Neutrophil (primary cell): Measurements from ENCODE around the gene RPL6.
"Not testable (repeated sequence)": the region's sequence is repeated elsewhere in the genome, so short reads cannot be mapped to it uniquely, and the experiment has no call there.

ENCODE experiments used
- H3K27ac ChIP-seq: fragments of 200-600 bp; sonication (generic); 2 replicates; pipeline ENCODE4 v1.5.1; 2016; ENCODE audit warnings: mild to moderate bottlenecking, moderate library complexity
- H3K27me3 ChIP-seq: fragments of 200-600 bp; sonication (generic); 2 replicates; pipeline ENCODE4 v1.6.0; 2016; ENCODE audit warnings: mild to moderate bottlenecking
- H3K36me3 ChIP-seq: fragments of 200-600 bp; sonication (generic); 2 replicates; pipeline ENCODE4 v1.5.1; 2017
- H3K4me1 ChIP-seq, 2 experiments: fragments of 200-600 bp in 1 of 2; sonication (generic) in 1 of 2; 1 replicate in 1 of 2; 2 replicates in 1 of 2; pipeline versions ENCODE4 v1.5.1 to v1.6.1; 2013 to 2016; ENCODE audit warnings: low read depth in 1 of 2, low read length in 1 of 2, mild to moderate bottlenecking in 1 of 2, moderate library complexity in 1 of 2; ENCODE audit not compliant: control insufficient read depth in 1 of 2, insufficient read depth in 1 of 2
- H3K4me3 ChIP-seq, 2 experiments: fragments of 200-600 bp in 1 of 2; sonication (generic) in 1 of 2; 1 replicate in 1 of 2; 2 replicates in 1 of 2; pipeline ENCODE4 v1.5.1; 2013 to 2016; ENCODE audit warnings: low read depth in 1 of 2, low read length in 1 of 2, mild to moderate bottlenecking in 1 of 2, moderate library complexity in 1 of 2
- H3K9me3 ChIP-seq: fragments of 200-600 bp; sonication (generic); 2 replicates; pipeline ENCODE4 v1.5.1; 2016
- TF ChIP-seq, protein P1 (sequence below): fragments of 200-600 bp; sonication (generic); IDR thresholded peaks from 2 replicates; pipeline ENCODE4 v1.5.1; 2016; ENCODE audit warnings: antibody characterized with exemption

Gene RPL6

DNA sequence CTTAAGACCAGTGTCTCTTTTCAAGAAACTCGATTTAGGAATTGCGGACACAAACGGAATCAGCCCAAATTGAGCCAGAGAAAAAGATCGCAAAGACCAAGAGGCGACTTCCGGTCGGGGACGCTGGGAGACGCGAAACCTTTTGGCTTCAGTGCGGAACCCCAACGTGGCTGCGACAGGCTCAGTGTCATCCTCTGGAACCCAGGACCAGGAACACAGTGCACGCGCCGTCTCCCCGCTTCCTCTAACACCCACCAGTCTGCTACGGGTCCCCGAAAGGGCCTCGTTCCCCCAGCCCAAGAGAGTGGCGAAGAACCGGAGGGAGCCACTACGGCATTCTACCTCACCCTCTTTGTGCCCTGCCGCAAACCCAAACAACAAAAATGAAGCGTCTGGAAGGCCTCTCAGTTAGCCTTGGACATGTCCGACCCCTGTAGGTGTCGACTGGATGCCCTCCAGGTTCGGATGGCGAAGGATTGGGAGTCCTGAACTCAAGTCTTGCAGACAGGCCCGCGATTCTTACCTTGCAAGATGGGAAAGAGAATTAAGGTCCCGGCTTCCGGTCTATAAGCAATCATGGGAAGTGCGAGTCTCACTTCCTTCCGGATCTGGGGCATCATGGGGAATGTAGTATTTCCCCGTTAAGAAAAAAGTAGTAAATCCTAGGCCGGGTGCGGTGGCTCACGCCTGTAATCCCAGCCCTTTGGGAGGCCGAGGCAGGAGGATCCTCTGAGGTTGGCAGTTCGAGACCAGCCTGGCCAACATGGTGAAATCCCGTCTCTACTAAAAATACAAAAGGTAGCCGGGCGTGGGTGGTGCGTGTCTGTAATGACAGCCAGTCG lies at the start of gene RPL6:
Gene RPL6, minus strand, starts transcription at position 542 of the 842 bp plus-strand sequence. CDS start 949 bp downstream, outside the sequence.
- no peaks in the 10 kb centered on the region for H3K9me3 ChIP-seq
- no peaks in the 10 kb centered on the region for H3K27me3 ChIP-seq
- peak within 1 kb of the TSS; percentile 81 for H3K27ac ChIP-seq
- H3K36me3 ChIP-seq: peaks cover 36% of the 10 kb centered on the region
- H3K4me1 ChIP-seq: peaks cover 8 to 12% of the 10 kb centered on the region in 2 experiments
- peak within 1 kb of the TSS; percentile 81 to 89 for H3K4me3 ChIP-seq
- TF ChIP-seq, protein P1, sequence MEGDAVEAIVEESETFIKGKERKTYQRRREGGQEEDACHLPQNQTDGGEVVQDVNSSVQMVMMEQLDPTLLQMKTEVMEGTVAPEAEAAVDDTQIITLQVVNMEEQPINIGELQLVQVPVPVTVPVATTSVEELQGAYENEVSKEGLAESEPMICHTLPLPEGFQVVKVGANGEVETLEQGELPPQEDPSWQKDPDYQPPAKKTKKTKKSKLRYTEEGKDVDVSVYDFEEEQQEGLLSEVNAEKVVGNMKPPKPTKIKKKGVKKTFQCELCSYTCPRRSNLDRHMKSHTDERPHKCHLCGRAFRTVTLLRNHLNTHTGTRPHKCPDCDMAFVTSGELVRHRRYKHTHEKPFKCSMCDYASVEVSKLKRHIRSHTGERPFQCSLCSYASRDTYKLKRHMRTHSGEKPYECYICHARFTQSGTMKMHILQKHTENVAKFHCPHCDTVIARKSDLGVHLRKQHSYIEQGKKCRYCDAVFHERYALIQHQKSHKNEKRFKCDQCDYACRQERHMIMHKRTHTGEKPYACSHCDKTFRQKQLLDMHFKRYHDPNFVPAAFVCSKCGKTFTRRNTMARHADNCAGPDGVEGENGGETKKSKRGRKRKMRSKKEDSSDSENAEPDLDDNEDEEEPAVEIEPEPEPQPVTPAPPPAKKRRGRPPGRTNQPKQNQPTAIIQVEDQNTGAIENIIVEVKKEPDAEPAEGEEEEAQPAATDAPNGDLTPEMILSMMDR: no peak

DNA sequence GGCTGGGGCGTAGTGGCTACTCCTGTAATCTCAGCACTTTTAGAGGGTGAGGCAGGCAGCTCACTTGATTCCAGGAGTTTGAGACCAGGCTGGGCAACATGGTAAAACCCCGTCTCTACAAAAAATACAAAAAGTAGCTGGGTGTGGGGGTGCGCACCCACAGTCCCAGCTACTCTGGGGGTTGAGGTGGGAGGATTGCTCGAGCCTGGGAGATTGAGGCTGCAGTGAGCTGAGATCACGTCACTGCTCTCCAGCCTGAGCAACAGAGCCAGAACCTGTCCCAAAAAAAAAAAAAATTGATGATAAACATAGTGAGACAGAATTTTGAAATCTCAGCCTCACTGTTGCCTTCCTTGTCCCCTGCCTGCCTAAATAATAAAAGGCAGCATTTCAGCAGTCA lies 49.3 kb upstream of the RPL6 start:
- Histone ChIP-seq H3K36me3 (peaks cover 71% of the 10 kb centered on the region), H3K9me3 (no peaks in the 10 kb centered on the region), H3K27ac (no peak overlapping the region), H3K4me1 (no peaks in the 10 kb centered on the region), H3K4me3 (no peak overlapping the region), H3K27me3 (no peaks in the 10 kb centered on the region)
- TF ChIP-seq, protein P1: no peak

DNA sequence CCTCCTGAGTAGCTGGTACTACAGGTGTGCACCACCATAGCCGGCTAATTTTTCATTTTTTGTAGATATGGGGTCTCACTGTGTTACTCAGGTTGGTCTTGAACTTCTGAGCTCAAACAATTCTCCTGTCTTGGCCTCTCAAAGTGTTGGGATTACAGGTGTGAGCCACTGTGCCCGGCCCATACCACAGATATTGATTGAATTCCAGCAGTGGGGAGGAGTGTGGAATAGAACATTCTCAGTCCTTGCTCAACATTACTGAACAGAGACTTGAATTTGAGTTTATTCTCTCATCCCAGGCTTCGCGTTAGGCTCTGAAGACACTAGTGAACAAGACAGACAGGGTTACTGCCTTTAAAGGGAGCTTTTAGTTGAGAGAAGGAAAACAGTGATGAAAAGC lies 48.9 kb upstream of the RPL6 start:
- Histone ChIP-seq H3K4me3 (no peak overlapping the region), H3K36me3 (peaks cover 75% of the 10 kb centered on the region), H3K4me1 (no peaks in the 10 kb centered on the region), H3K27me3 (no peaks in the 10 kb centered on the region), H3K9me3 (no peaks in the 10 kb centered on the region), H3K27ac (no peak overlapping the region)
- TF ChIP-seq, protein P1: no peak

DNA sequence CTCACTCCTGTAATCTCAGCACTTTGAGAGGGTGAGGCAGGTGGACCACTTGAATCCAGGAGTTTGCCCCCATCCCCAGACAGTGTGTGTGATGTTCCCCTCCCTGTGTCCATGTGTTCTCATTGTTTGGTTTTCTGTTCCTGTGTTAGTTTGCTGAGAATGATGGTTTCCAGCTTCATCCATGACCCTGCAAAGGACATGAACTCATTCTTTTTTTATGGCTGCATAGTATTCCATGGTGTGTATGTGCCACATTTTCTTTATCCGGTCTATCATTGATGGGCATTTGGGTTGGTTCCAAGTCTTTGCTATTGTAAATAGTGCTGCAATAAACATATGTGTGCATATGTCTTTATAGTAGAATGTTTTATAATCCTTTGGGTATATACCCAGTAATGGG lies 47.7 kb upstream of the RPL6 start:
- not testable (repeated sequence) for H3K27ac ChIP-seq, H3K9me3 ChIP-seq, H3K4me3 ChIP-seq, H3K27me3 ChIP-seq, H3K4me1 ChIP-seq
- H3K36me3 ChIP-seq: peaks cover 81% of the 10 kb centered on the region

DNA sequence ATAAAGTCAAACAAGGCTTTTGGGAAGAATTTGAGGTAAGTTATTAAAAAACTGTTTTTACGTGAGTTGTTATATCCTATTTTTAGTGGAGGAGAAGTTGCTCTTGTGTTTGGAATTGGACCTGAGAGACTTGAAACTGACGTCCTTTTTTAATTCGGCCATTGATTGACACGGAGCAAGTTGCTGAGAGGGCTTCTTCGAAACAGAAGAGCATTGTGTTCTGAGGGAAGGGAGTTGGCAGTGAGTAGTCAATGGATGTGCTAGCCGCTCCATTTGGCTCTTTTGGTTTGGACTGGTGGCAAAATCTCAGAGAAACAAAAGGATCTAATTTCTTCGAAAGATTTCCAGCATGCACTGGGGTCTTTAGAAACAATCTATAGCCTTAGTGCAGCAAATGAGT lies 46.6 kb upstream of the RPL6 start:
- H3K27ac ChIP-seq: no peak overlapping the region
- TF ChIP-seq, protein P1: no peak
- H3K36me3 ChIP-seq: peaks cover 82% of the 10 kb centered on the region
- H3K27me3 ChIP-seq: no peaks in the 10 kb centered on the region
- no peaks in the 10 kb centered on the region for H3K9me3 ChIP-seq
- no peaks in the 10 kb centered on the region for H3K4me1 ChIP-seq
- H3K4me3 ChIP-seq: no peak overlapping the region

DNA sequence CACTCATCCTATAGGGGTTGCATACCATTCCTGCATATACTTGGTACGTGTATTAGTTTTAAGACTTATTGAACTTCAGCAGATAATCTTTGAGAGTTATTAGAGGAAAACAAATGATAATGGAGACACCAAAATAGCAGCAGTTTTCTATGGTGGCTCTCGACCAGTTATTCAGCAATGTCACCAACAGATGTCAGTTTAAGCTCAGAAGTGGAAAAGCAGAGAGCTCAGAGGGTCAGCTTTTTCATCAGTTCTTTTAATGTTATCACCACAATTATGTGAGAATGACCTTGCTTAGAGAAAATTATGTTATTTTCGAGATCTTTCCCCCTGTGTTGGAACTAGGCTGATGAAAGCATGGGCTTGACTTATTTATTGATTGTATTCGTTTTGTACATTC lies 41.3 kb upstream of the RPL6 start:
- Histone ChIP-seq H3K4me1 (peaks cover 7 to 8% of the 10 kb centered on the region in 2 experiments), H3K27ac (no peak overlapping the region), H3K36me3 (peaks cover 59% of the 10 kb centered on the region), H3K4me3 (no peak overlapping the region), H3K27me3 (no peaks in the 10 kb centered on the region), H3K9me3 (no peaks in the 10 kb centered on the region)
- TF ChIP-seq, protein P1: no peak

DNA sequence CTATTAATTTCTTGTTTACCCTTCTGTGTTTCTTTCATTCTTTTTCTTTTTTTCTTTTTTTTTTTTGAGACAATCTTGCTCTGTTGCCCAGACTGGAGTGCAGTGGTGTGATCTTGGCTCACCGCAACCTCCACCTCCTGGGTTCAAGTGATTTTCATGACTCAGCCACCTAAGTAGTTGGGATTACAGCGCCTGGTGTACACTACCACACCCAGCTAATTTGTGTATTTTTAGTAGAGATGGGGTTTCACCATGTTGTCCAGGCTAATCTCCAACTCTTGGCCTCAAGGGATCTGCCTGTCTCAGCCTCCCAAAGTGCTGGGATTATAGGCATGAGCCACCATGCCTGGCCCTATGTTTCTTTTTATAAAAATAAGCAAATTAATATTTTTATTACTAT lies 38.8 kb upstream of the RPL6 start:
- peaks cover 35% of the 10 kb centered on the region for H3K36me3 ChIP-seq
- not testable (repeated sequence) for H3K4me1 ChIP-seq, H3K4me3 ChIP-seq, H3K27ac ChIP-seq, H3K27me3 ChIP-seq, H3K9me3 ChIP-seq
